K562 (cell line): ENCODE data around the gene MBNL1. TPM values are rescaled to one million over a fixed set of nuclear protein-coding genes. Genes with fewer than 3 reads are reported as not detected.

Experiments
- CBFA2T3 ChIP-seq: fragments of 450-650 bp; IDR thresholded peaks from 2 replicates; pipeline ENCODE4 v1.6.1; 2017
- CBX5 ChIP-seq: IDR thresholded peaks from 2 replicates; pipeline ENCODE4 v1.6.1; 2014; ENCODE audit warnings: low read depth, borderline replicate concordance
- CBX8 ChIP-seq: fragments of 200-600 bp; sonication (generic); IDR thresholded peaks from 2 replicates; pipeline ENCODE4 v1.6.1; 2012; ENCODE audit warnings: borderline replicate concordance, mixed run types, low read depth, mild to moderate bottlenecking, moderate library complexity, mixed read lengths, low read length, control low read depth, inconsistent platforms; ENCODE audit not compliant: poor library complexity, severe bottlenecking; ENCODE audit errors: extremely low read depth
- CTBP1 ChIP-seq: fragments of 450-650 bp; IDR thresholded peaks from 2 replicates; pipeline ENCODE4 v1.6.1; 2016; ENCODE audit warnings: borderline replicate concordance
- HNRNPLL ChIP-seq: fragments of 200-400 bp; formaldehyde crosslinking; IDR thresholded peaks from 2 replicates; pipeline ENCODE4 v1.6.1; 2017; ENCODE audit warnings: low read length, low read depth, mild to moderate bottlenecking; ENCODE audit not compliant: poor library complexity, severe bottlenecking
- HNRNPUL1 ChIP-seq: fragments of 200-400 bp; formaldehyde crosslinking; IDR thresholded peaks from 2 replicates; pipeline ENCODE4 v1.6.1; 2017; ENCODE audit warnings: low read length
- MAFF ChIP-seq: IDR thresholded peaks from 2 replicates; pipeline ENCODE4 v1.6.1; 2012; ENCODE audit warnings: low read length, improper control_type of control experiment
- MAFG ChIP-seq: fragments of 450-650 bp; conservative IDR thresholded peaks from 2 replicates; pipeline ENCODE4 v1.6.1; 2016; ENCODE audit warnings: missing genetic modification characterization, missing compliant biosample characterization
- MAFK ChIP-seq: IDR thresholded peaks from 2 replicates; pipeline ENCODE4 v1.6.1; 2011; ENCODE audit warnings: low read length, improper control_type of control experiment
- MCM3 ChIP-seq: fragments of 450-650 bp; IDR thresholded peaks from 2 replicates; pipeline ENCODE4 v1.6.1; 2016
- POLR2A ChIP-seq: fragments of 450-650 bp; conservative IDR thresholded peaks from 2 replicates; pipeline ENCODE4 v1.6.1; 2016
- POLR2B ChIP-seq: fragments of 450-650 bp; IDR thresholded peaks from 2 replicates; pipeline ENCODE4 v1.6.1; 2018; ENCODE audit warnings: low read depth; ENCODE audit not compliant: partially characterized antibody
- POLR2G ChIP-seq: fragments of 200-400 bp; formaldehyde crosslinking; IDR thresholded peaks from 2 replicates; pipeline ENCODE4 v1.6.1; 2017; ENCODE audit warnings: low read depth, mild to moderate bottlenecking, antibody characterized with exemption, low read length, moderate library complexity
- POLR2H ChIP-seq: IDR thresholded peaks from 2 replicates; pipeline ENCODE4 v1.6.1; 2016; ENCODE audit warnings: missing genetic modification characterization, low read depth, mild to moderate bottlenecking, control low read depth, missing compliant biosample characterization, moderate library complexity
- ZNF75A ChIP-seq: fragments of 450-650 bp; formaldehyde crosslinking; IDR thresholded peaks from 2 replicates; pipeline ENCODE4 v1.4.0; 2020; ENCODE audit warnings: mild to moderate bottlenecking
- polyA plus RNA-seq, 8 experiments: library from polyadenylated mRNA; depleted of rRNA in 4 of 8; stranded (reverse) in 5 of 8; unstranded in 3 of 8; fragments of >200 nt; fragmentation: Nextera tagmentation in 2 of 8; fragmentation: Illumina TruSeq in 1 of 8; extraction: Ambion mirVana in 2 of 8; extraction: Trizol in 1 of 8; gene quantifications; 2 replicates each; pipeline versions ENCODE4 v1.2.1 to v1.2.3, GENCODE V29; 2011 to 2014; ENCODE audit warnings: inconsistent platforms in 1 of 8, missing spikeins in 1 of 8
- total RNA-seq, 7 experiments: library from RNA; depleted of rRNA in 6 of 7; stranded (reverse); fragments of >200 nt in 6 of 7; fragmentation: Illumina TruSeq in 2 of 7; extraction: Trizol in 2 of 7; gene quantifications; 2 replicates each; pipeline versions ENCODE4 v1.2.1 to v1.2.3, GENCODE V29; 2011 to 2021; ENCODE audit warnings: low replicate concordance in 1 of 7
- TF ChIP-seq, protein P1 (sequence below): fragments of 450-650 bp; formaldehyde crosslinking; IDR thresholded peaks from 2 replicates; pipeline ENCODE4 v1.4.0; 2020; ENCODE audit warnings: mild to moderate bottlenecking, mixed read lengths
- TF ChIP-seq, protein P2 (sequence below): sonication (generic); formaldehyde crosslinking; IDR thresholded peaks from 2 replicates; pipeline ENCODE4 v1.4.0; 2020; ENCODE audit warnings: mild to moderate bottlenecking, missing genetic modification reagents
- TF ChIP-seq, protein P3 (sequence below): sonication (generic); formaldehyde crosslinking; IDR thresholded peaks from 2 replicates; pipeline ENCODE4 v1.8.0; 2022; ENCODE audit warnings: mild to moderate bottlenecking, missing genetic modification reagents
- TF ChIP-seq, protein P4 (sequence below): fragments of 250-450 bp; sonication (Bioruptor Pico); IDR thresholded peaks from 2 replicates; pipeline ENCODE4 v1.8.0; 2022; ENCODE audit warnings: moderate library complexity, mild to moderate bottlenecking, inconsistent platforms
- TF ChIP-seq, protein P5 (sequence below): IDR thresholded peaks from 3 replicates; pipeline ENCODE4 v1.6.1; 2011; ENCODE audit warnings: borderline replicate concordance, mild to moderate bottlenecking; ENCODE audit not compliant: insufficient read length, insufficient read depth

MBNL1 gene
- total and polyA plus RNA-seq, 9 of the 15 experiments (the other 6 are each of a cell fraction or from before 2014, with no cell fraction given), result 70.3 to 243 (median 220) TPM

DNA sequence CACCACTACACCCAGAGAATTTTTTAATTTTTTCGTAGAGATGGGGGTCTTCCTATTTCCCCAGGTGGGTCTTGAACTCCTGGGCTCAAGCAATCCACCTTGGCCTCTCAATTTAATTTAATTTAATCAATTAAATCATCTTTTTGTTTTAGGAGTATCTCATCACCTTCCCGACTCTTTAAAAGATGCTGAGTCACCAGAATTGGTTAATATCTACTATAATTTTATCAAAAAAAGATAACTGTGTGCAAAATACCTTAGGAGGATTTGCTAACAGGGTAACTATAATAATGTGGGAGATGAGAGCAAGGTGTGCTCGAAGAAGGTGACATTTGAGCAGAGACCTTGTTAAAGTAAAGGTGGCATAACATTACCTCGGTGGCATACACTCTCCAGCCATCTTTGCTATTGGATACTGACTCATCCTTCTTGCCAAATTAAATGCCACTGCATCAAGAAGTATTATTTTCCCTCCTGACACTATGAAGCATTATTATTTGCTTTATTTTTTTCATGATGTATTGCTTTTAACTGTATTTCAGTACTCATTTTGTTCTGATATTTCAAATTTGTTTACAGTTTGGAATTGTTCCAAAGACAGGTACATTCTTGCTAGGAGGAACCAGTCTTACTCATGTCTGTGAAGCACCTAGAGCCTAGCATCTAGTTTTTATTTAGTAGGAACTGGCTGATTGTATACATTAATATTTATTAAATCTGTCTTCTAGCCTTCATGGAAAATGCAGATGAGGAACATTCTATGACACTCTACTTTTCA, 200.7 kb downstream of the MBNL1 start (continued):
- TF ChIP-seq, protein P1, sequence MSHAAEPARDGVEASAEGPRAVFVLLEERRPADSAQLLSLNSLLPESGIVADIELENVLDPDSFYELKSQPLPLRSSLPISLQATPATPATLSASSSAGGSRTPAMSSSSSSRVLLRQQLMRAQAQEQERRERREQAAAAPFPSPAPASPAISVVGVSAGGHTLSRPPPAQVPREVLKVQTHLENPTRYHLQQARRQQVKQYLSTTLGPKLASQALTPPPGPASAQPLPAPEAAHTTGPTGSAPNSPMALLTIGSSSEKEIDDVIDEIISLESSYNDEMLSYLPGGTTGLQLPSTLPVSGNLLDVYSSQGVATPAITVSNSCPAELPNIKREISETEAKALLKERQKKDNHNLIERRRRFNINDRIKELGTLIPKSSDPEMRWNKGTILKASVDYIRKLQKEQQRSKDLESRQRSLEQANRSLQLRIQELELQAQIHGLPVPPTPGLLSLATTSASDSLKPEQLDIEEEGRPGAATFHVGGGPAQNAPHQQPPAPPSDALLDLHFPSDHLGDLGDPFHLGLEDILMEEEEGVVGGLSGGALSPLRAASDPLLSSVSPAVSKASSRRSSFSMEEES, result no peak
- TF ChIP-seq CBFA2T3, result no peak
- 0 out of 2 replicates have a peak, but pooled peaks have one; percentile 16 for TF ChIP-seq POLR2H (tag)
- TF ChIP-seq, protein P2, sequence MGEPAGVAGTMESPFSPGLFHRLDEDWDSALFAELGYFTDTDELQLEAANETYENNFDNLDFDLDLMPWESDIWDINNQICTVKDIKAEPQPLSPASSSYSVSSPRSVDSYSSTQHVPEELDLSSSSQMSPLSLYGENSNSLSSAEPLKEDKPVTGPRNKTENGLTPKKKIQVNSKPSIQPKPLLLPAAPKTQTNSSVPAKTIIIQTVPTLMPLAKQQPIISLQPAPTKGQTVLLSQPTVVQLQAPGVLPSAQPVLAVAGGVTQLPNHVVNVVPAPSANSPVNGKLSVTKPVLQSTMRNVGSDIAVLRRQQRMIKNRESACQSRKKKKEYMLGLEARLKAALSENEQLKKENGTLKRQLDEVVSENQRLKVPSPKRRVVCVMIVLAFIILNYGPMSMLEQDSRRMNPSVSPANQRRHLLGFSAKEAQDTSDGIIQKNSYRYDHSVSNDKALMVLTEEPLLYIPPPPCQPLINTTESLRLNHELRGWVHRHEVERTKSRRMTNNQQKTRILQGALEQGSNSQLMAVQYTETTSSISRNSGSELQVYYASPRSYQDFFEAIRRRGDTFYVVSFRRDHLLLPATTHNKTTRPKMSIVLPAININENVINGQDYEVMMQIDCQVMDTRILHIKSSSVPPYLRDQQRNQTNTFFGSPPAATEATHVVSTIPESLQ (CRISPR knock-in tag), result no peak
- no peak for TF ChIP-seq CBX8
- peak; percentile 85 for TF ChIP-seq MAFG (tag)
- TF ChIP-seq POLR2G, result no peak; the same call in 1 of the 2 replicates
- TF ChIP-seq HNRNPLL, result no peak
- TF ChIP-seq MCM3, result no peak
- TF ChIP-seq, protein P3, sequence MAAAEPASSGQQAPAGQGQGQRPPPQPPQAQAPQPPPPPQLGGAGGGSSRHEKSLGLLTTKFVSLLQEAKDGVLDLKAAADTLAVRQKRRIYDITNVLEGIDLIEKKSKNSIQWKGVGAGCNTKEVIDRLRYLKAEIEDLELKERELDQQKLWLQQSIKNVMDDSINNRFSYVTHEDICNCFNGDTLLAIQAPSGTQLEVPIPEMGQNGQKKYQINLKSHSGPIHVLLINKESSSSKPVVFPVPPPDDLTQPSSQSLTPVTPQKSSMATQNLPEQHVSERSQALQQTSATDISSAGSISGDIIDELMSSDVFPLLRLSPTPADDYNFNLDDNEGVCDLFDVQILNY (CRISPR knock-in tag), result no peak
- 0 out of 2 replicates have a peak, but pooled peaks have one; percentile 8 for TF ChIP-seq POLR2A
- TF ChIP-seq MAFK, result peak; percentile 82
- TF ChIP-seq POLR2B, result peak; percentile 27
- peak; percentile 85 for TF ChIP-seq MAFF
- TF ChIP-seq HNRNPUL1, result no peak
- TF ChIP-seq, protein P4, sequence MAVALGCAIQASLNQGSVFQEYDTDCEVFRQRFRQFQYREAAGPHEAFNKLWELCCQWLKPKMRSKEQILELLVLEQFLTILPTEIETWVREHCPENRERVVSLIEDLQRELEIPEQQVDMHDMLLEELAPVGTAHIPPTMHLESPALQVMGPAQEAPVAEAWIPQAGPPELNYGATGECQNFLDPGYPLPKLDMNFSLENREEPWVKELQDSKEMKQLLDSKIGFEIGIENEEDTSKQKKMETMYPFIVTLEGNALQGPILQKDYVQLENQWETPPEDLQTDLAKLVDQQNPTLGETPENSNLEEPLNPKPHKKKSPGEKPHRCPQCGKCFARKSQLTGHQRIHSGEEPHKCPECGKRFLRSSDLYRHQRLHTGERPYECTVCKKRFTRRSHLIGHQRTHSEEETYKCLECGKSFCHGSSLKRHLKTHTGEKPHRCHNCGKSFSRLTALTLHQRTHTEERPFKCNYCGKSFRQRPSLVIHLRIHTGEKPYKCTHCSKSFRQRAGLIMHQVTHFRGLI, result no peak
- TF ChIP-seq ZNF75A (CRISPR knock-in tag), result no peak
- TF ChIP-seq CBX5, result no peak
- no peak for TF ChIP-seq CTBP1
- TF ChIP-seq, protein P5, sequence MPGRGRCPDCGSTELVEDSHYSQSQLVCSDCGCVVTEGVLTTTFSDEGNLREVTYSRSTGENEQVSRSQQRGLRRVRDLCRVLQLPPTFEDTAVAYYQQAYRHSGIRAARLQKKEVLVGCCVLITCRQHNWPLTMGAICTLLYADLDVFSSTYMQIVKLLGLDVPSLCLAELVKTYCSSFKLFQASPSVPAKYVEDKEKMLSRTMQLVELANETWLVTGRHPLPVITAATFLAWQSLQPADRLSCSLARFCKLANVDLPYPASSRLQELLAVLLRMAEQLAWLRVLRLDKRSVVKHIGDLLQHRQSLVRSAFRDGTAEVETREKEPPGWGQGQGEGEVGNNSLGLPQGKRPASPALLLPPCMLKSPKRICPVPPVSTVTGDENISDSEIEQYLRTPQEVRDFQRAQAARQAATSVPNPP, result no peak
